ENCODE results near the gene VAMP5. TPM values are rescaled to one million over a fixed set of nuclear protein-coding genes. Genes with fewer than 3 reads are reported as not detected.

VAMP5 gene
- total RNA-seq, 1 experiment from 2014 or later: 1.9 TPM

GRCh38 chr2:85605406-85606115 is 21.3 kb downstream of the VAMP5 start:
- Histone ChIP-seq H3K9me3 (ENCODE audit: control insufficient read depth in 1 of 2, insufficient read depth in 1 of 2, low read depth in 1 of 2, low read length in 2 of 2) (no peaks in the 10 kb centered on the region), H4K20me1 (ENCODE audit: insufficient read depth) (no peaks in the 10 kb centered on the region), H3K4me2 (ENCODE audit: low read length) (no peak overlapping the region), H3K27ac (ENCODE audit: low read depth, low read length) (no peak overlapping the region), H3K36me3 (ENCODE audit: control insufficient read depth in 1 of 2, insufficient read depth in 2 of 2, low read length in 2 of 2) (peaks cover 6 to 16% of the 10 kb centered on the region in 2 experiments), H3K79me2 (ENCODE audit: insufficient read depth, low read length) (peaks cover 5% of the 10 kb centered on the region; the same call in 1 of the 2 replicates), H2AFZ (ENCODE audit: low read depth, low read length, poor library complexity, severe bottlenecking) (no peak overlapping the region), H3K27me3 (ENCODE audit: insufficient read depth, low read length) (no peaks in the 10 kb centered on the region), H3K9me2 (ENCODE audit: insufficient read depth) (no peaks in the 10 kb centered on the region), H3K4me1 (ENCODE audit: control insufficient read depth in 1 of 2, insufficient read depth in 2 of 2, low read length in 2 of 2) (peaks cover 14 to 23% of the 10 kb centered on the region in 2 experiments), H3K4me3 (replicated peaks in 1 of 2; ENCODE audit: low read depth in 1 of 2, low read length in 2 of 2) (no peak overlapping the region), H3K9ac (ENCODE audit: low read length) (no peak overlapping the region)
- RAD21 ChIA-PET (ENCODE audit: low non-redundant PET in 1 of 2, low total read pairs in 2 of 2, uncharacterized antibody in 2 of 2, unreplicated experiment in 2 of 2): no interaction called here
- CTCF ChIA-PET: no interaction called here
- DNase-seq (ENCODE audit: low read depth, low spot score) (no peak), ATAC-seq (no peak)
- intact Hi-C loops (cut with micrococcal nuclease): no loop called here
- TF ChIP-seq ZNF274 (IDR thresholded peaks at IDR 0.05; ENCODE audit: low read depth, low read length) (no peak), JUND (IDR thresholded peaks at IDR 0.05) (no peak), CTCF (IDR thresholded peaks at IDR 0.05 in 2 of 3, conservative IDR thresholded peaks at IDR 0.05 in 1 of 3; ENCODE audit: borderline replicate concordance in 1 of 3, insufficient read depth in 1 of 3, low read depth in 2 of 3, low read length in 2 of 3) (no peak), CEBPB (IDR thresholded peaks at IDR 0.05; ENCODE audit: low read depth) (no peak), SIN3A (IDR thresholded peaks at IDR 0.05; ENCODE audit: low read depth) (no peak), CBX3 (IDR thresholded peaks at IDR 0.05; ENCODE audit: low read depth) (no peak), EZH2 (IDR thresholded peaks at IDR 0.05) (no peak), TCF7L2 (IDR thresholded peaks at IDR 0.05; ENCODE audit: borderline replicate concordance, extremely low read depth, insufficient read depth, insufficient read length) (no peak)
- no TSS peak for BruUV-seq (replicated peaks)
- POLR2A ChIA-PET: interaction anchor here (0.5 to 1.8 kb wide), 4 partner anchors 10 to 27 kb away, joined by 3 to 7 read pairs (median 4); partner anchors contain the start of genes RNF181 and USP39

All from HCT116 (cell line).